Adrenal gland (tissue), 12 donors: ENCODE data around the gene RIC3. TPM values are rescaled to one million over a fixed set of nuclear protein-coding genes. Genes with fewer than 3 reads are reported as not detected.

ENCODE experiments used
- DNase-seq, 7 donors: peaks; one replicate each; pipeline ENCODE4 v3.0.0-alpha.2; 2019 to 2020
- H3K27ac ChIP-seq, 5 donors: fragments of 200-600 bp; sonication (generic) in 4 of 5; 1 replicate in 3 of 5; 2 replicates in 2 of 5; pipeline versions ENCODE4 v1.5.1 to v1.8.0; 2016 to 2020; ENCODE audit warnings: mild to moderate bottlenecking in 1 of 5
- H3K27me3 ChIP-seq: fragments of 200-600 bp; 2 replicates; pipeline ENCODE4 v1.8.0; 2021
- H3K36me3 ChIP-seq, 2 donors: fragments of 200-600 bp; replicated peaks in 1 of 2; 1 replicate in 1 of 2; 2 replicates in 1 of 2; pipeline versions ENCODE4 v1.5.1 to v1.8.0; 2018 to 2022
- H3K4me1 ChIP-seq, 2 donors: fragments of 200-600 bp; replicated peaks in 1 of 2; 1 replicate in 1 of 2; 2 replicates in 1 of 2; pipeline versions ENCODE4 v1.5.1 to v1.8.0; 2018 to 2021
- H3K4me3 ChIP-seq, 4 donors: fragments of 200-600 bp; sonication (generic) in 3 of 4; one replicate each; pipeline ENCODE4 v1.5.1; 2016 to 2018
- H3K9me3 ChIP-seq, 3 donors: fragments of 200-600 bp; sonication (generic) in 1 of 3; replicated peaks in 1 of 3; 1 replicate in 2 of 3; 2 replicates in 1 of 3; pipeline versions ENCODE4 v1.5.1 to v1.8.0; 2016 to 2021
- CTCF ChIP-seq, 6 experiments: fragments of 450-650 bp in 4 of 6; fragments of 200-600 bp in 2 of 6; sonication (generic) in 1 of 6; IDR thresholded peaks; 1 replicate in 5 of 6; 2 replicates in 1 of 6; pipeline versions ENCODE4 v1.5.1 to v1.8.0; 2016 to 2021; ENCODE audit warnings: antibody characterized with exemption in 6 of 6, mild to moderate bottlenecking in 2 of 6, moderate library complexity in 1 of 6
- POLR2A ChIP-seq, 2 donors: fragments of 450-650 bp; IDR thresholded peaks; one replicate each; pipeline ENCODE4 v1.6.1; 2017; ENCODE audit warnings: antibody characterized with exemption in 2 of 2, mild to moderate bottlenecking in 2 of 2, moderate library complexity in 1 of 2
- WGBS, 4 donors: extraction: QIAGEN DNeasy Blood & Tissue Kit in 2 of 4; methylation state at CpG; one replicate each; pipeline versions ENCODE4 v1.1.5 to v1.1.7; 2013 to 2017; 5-methylcytosine and 5-hydroxymethylcytosine counted together
- intact Hi-C, 2 donors: fragments of 100-400 bp; cut with DNase I; formaldehyde crosslinking; loops; one replicate each; pipeline versions ENCODE4 v1.14.1 to v1.15.0; 2022 to 2023
- polyA plus RNA-seq, 3 donors: library from polyadenylated mRNA; stranded (reverse); fragments of 200-250 nt in 2 of 3; fragments of 350-450 nt in 1 of 3; fragmentation: Illumina TruSeq in 1 of 3; extraction: RNeasy Lipid Tissue Mini Kit (QIAGEN cat#74804) in 1 of 3; gene quantifications; one replicate each; pipeline ENCODE4 v1.2.3, GENCODE V29; 2013 to 2014
- total RNA-seq, 9 donors: library from RNA; depleted of rRNA in 4 of 9; stranded (reverse); fragments of >200 nt in 4 of 9; fragments of 120-200 nt in 1 of 9; fragmentation: NEBNext Ultra II Directional in 1 of 9; extraction: Animal tissue kit (Norgen Biotek cat#: 25700) in 1 of 9; gene quantifications; one replicate each; pipeline versions ENCODE4 v1.1.0 to v1.2.4, GENCODE V29; 2013 to 2023
- donor health status: healthy with polysubstance abuse.
- donor health status: Bipolar disorder and iron deficiency.
- donor health status: DM: yes; HTN: yes; CAD: no.
- donor health status: DM: no; HTN: no; CAD: no.
- donor health status: DM: no; HTN: no; CAD: no.
- donor health status: DM: yes; HTN: yes; CAD: no.

RIC3 gene
- total and polyA plus RNA-seq, 12 donors: 11.0 to 45.5 (median 29.4) TPM

- no peak overlapping the region for H3K27ac ChIP-seq
- H3K4me1 ChIP-seq: no peaks in the 10 kb centered on the region
- WGBS, 4 donors: 76 to 82% (median 77%) methylated on average over 6 of the region's 6 CpGs
- no peaks in the 10 kb centered on the region for H3K9me3 ChIP-seq
- intact Hi-C loops: no loop called here
- peak in 2 of 7 donors; percentile 10 to 50 for DNase-seq
- H3K4me3 ChIP-seq: no peak overlapping the region
- H3K36me3 ChIP-seq: peaks cover 0 to 29% of the 10 kb centered on the region in 2 donors
- TF ChIP-seq CTCF (IDR thresholded peaks at IDR 0.05) (no peak), POLR2A (IDR thresholded peaks at IDR 0.05) (no peak)
- H3K27me3 ChIP-seq: no peaks in the 10 kb centered on the region
Observed at GRCh38 chr11:8098879-8099278, 69.9 kb downstream of the RIC3 start.

- H3K4me1 ChIP-seq: no peaks in the 10 kb centered on the region
- TF ChIP-seq CTCF (IDR thresholded peaks at IDR 0.05) (no peak), POLR2A (IDR thresholded peaks at IDR 0.05) (no peak)
- peaks cover 0 to 24% of the 10 kb centered on the region in 2 donors for H3K36me3 ChIP-seq
- H3K4me3 ChIP-seq: no peak overlapping the region
- WGBS, 4 donors: 71 to 84% (median 77%) methylated on average over 4 of the region's 4 CpGs
- no peak overlapping the region for H3K27ac ChIP-seq
- H3K9me3 ChIP-seq: no peaks in the 10 kb centered on the region
- DNase-seq: no peak
- intact Hi-C loops: no loop called here
- no peaks in the 10 kb centered on the region for H3K27me3 ChIP-seq
Observed at GRCh38 chr11:8098361-8098760, 70.5 kb downstream of the RIC3 start.

GRCh38 chr11:8097926-8098325, 70.9 kb downstream of the RIC3 start:
- WGBS, 4 donors: 86 to 100% (median 93%) methylated on average over 1 to 2 of the region's 2 CpGs; no CpG with 5 or more reads in 1 of the 4 donors
- Histone ChIP-seq H3K27ac (no peak overlapping the region), H3K36me3 (peaks cover 0 to 24% of the 10 kb centered on the region in 2 donors), H3K9me3 (no peaks in the 10 kb centered on the region), H3K27me3 (no peaks in the 10 kb centered on the region), H3K4me1 (no peaks in the 10 kb centered on the region), H3K4me3 (no peak overlapping the region)
- DNase-seq: peak in 1 of 7 donors; percentile 48
- intact Hi-C loops: no loop called here
- TF ChIP-seq CTCF (IDR thresholded peaks at IDR 0.05): no peak
- no peak for TF ChIP-seq POLR2A (IDR thresholded peaks at IDR 0.05)

- TF ChIP-seq CTCF (IDR thresholded peaks at IDR 0.05) (no peak), POLR2A (IDR thresholded peaks at IDR 0.05) (no peak)
- Histone ChIP-seq H3K27me3 (no peaks in the 10 kb centered on the region), H3K27ac (no peak overlapping the region), H3K36me3 (peaks cover 0 to 24% of the 10 kb centered on the region in 2 donors), H3K4me1 (peaks cover 0 to 4% of the 10 kb centered on the region in 2 donors), H3K4me3 (no peak overlapping the region), H3K9me3 (no peaks in the 10 kb centered on the region)
- intact Hi-C loops: no loop called here
- 87 to 93% (median 91%) methylated on average over 9 of the region's 9 CpGs for WGBS, 4 donors
- peak in 1 of 7 donors; percentile 60 for DNase-seq
Observed at GRCh38 chr11:8097468-8097867, 71.4 kb downstream of the RIC3 start.
